Frontal cortex (tissue), 4 donors: ENCODE data around the gene KCNH1. TPM values are rescaled to one million over a fixed set of nuclear protein-coding genes. Genes with fewer than 3 reads are reported as not detected.
A peak's percentile ranks its signal among the peaks of the same experiment; 100 is the strongest.

Source experiments
- DNase-seq, 2 donors: peaks; one replicate each; pipeline ENCODE4 v3.0.0; 2012; ENCODE audit warnings: low spot score in 2 of 2
- FAIRE-seq: peaks from 2 replicates; lab custom pipeline; 2012; peaks lifted over from hg19 to GRCh38; lab: Jason Lieb, UNC
- total RNA-seq: library from RNA; depleted of rRNA; stranded (reverse); fragments of >200 nt; gene quantifications from one replicate; pipeline ENCODE4 v1.2.3, GENCODE V29; 2014
- donor health status: control.
- donor health status: control.
- donor health status: control.

Gene KCNH1, protein sequence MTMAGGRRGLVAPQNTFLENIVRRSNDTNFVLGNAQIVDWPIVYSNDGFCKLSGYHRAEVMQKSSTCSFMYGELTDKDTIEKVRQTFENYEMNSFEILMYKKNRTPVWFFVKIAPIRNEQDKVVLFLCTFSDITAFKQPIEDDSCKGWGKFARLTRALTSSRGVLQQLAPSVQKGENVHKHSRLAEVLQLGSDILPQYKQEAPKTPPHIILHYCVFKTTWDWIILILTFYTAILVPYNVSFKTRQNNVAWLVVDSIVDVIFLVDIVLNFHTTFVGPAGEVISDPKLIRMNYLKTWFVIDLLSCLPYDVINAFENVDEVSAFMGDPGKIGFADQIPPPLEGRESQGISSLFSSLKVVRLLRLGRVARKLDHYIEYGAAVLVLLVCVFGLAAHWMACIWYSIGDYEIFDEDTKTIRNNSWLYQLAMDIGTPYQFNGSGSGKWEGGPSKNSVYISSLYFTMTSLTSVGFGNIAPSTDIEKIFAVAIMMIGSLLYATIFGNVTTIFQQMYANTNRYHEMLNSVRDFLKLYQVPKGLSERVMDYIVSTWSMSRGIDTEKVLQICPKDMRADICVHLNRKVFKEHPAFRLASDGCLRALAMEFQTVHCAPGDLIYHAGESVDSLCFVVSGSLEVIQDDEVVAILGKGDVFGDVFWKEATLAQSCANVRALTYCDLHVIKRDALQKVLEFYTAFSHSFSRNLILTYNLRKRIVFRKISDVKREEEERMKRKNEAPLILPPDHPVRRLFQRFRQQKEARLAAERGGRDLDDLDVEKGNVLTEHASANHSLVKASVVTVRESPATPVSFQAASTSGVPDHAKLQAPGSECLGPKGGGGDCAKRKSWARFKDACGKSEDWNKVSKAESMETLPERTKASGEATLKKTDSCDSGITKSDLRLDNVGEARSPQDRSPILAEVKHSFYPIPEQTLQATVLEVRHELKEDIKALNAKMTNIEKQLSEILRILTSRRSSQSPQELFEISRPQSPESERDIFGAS
- total RNA-seq: 10.6 TPM

DNA sequence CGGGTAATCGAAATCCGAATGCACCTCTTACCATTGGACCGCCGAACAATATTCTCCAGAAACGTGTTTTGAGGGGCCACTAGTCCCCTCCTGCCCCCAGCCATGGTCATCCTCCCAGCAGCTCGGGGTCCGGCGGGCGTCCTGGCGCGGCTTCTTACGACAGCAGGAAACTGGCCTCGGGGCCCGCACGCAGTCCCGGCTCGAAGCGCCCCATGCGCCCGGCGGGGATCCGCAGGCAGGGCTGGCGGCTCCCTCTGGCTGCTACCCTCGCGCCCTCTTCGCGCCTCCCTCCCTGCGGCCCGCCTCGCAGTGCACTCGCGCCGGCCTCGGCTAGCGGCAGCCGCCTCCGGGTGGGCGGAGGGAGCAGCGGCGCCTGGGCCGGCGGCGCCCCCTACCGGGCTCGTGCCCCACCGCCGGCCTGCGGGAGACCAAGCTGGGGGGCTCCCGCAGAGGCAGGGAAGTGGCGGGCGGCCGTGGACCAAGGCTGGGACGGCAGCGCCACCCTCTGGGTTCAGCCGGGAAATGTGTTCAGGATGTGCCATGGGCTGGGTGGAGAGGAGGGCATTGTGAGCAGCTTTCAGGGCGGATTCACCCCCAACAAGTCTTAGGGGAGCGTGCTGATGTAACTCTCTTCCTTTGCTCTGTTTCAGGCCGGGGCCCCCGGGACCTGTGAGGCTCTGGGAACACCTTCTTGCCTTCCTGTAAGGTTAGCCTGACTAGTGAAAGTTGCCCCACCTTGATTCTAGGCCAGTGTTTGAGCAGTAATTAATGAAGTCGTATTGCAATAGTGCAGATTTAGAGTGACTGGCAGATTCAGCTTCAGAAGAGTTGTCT lies at the start of gene KCNH1:
TSS of gene KCNH1 (minus strand) at position 313 of the 834 bp plus-strand sequence. CDS start at position 110, 203 bp downstream.
- DNase-seq (peak; percentile 86 to 87), FAIRE-seq (no peak)

DNA sequence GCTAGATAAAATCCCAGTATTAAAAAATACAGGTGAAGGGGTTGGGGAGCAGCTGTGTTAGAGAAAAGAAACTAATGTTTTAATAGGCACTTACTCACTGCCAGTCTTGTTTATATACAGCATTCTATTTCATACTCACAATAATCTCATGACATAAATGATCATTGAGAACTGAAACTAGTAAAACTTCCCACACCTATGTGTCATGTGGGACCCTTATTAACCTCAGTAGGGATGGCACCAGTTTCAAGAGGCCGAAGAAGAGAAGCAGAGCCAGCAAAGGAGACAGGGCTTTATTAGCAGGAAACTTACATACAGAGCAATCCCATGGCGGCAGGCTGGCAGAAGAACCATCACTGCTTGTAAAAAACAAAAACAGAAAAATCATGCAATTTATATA lies 48.8 kb upstream of the KCNH1 start:
- no peak for DNase-seq
- FAIRE-seq: no peak

DNA sequence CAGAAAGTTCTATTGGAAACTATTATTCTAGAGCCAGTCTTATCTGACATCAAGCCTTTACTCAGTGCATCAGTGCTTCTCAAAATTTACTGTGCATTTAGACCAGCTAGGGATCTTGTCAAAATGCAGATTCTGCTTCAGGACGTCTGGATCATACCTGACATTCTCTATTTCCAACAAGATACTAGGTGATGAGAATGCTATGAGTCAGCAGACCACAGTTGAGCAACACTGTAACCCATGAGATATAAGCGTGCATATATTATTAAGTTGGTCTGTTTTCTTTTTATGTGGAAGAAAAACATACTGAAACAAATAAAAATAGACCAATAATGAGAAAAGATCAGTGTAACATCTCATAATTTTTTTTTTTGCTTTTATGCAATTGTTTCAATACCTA lies 40.4 kb upstream of the KCNH1 start:
- FAIRE-seq: no peak
- DNase-seq: no peak

DNA sequence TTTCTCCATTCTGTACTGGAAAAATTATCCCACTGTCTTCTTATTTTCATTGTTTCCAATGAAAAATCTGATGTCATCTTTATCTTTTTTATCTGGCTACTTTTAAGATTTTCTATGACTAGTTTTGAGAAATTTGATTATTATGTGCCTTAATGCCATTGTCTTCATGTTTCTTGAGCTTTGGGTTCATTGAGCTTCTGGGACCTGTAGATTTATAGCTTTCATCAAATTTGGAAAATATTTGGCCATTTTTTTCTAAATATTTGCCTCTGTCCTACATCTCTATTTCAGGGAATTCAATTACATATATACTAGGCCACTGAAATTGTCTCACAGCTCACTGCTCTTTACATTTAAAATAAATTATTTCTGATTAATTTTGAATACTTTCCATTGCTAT lies 38.7 kb upstream of the KCNH1 start:
- no peak for FAIRE-seq
- no peak for DNase-seq

DNA sequence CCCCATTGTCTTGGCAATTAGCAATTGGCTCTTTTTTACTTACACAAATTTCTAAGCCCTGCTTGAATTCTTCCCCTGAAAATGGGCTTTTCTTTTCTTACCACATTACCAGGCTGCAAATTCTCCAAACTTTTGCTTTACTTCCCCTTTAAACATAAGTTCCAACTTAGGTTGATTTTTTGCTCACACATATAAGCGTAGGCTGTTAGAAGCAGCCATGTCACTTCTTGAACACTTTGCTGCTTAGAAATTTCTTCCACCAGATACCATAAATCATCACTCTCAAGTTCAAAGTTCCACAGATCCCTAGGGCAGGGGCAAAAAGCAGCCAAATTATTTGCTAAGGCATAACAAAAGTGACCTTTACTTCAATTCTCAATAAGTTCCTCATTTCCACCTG lies 35.4 kb upstream of the KCNH1 start:
- FAIRE-seq (no peak), DNase-seq (no peak)

DNA sequence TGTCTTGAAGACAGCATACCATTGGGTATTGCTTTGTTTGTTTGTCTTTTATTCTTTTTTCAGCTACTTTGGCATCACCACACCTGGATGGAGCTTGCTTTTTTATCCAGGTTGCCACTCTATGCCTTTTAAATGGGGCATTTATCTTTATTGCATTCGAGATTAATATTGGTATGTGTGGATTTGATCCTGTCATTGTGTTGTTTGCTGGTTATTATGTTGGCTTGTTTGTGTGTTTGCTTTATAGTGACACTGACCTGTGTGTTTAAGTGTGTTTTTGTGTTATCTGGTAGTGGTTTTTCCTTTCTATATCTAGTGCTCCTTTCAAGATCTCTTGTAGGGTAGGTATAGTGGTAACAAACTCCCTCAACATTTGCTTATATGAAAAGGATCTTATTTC lies 24.9 kb upstream of the KCNH1 start:
- no peak for FAIRE-seq
- no peak for DNase-seq

DNA sequence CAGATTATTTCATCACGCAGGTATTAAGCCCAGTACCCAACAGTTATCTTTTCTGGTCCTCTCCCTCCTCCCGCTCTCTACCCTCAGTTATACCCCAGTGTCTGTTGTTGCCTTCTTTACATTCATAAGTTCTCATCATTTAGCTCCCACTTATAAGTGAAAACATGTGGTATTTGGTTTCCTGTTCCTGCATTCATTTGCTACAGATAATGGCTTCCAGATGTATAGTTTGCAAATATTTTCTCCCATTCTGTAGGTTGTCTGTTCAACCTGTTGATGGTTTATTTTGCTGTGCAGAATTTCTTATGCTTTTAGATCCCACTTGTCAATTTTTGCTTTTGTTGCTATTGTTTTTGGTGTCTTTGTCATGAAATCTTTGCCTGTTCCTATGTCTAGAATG lies 21.1 kb upstream of the KCNH1 start:
- no peak for DNase-seq
- FAIRE-seq: no peak

DNA sequence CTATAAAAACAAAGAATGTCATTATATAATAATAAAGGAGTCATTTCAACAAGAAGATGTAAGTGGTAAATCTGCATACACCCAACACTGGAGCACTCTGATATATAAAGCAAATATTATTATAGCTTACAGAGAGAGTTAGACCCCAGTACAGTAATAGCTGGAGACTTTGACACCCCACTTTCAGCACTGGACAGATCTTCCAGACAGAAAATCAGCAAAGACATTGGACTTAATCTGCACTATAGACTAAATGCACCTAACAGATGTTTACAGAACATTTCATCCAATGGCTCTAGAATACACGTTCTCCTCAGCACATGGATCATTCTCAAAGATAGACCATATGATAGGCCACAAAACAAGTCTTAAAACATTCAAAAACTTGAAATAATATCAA lies 20.0 kb upstream of the KCNH1 start:
- FAIRE-seq (no peak), DNase-seq (no peak)

DNA sequence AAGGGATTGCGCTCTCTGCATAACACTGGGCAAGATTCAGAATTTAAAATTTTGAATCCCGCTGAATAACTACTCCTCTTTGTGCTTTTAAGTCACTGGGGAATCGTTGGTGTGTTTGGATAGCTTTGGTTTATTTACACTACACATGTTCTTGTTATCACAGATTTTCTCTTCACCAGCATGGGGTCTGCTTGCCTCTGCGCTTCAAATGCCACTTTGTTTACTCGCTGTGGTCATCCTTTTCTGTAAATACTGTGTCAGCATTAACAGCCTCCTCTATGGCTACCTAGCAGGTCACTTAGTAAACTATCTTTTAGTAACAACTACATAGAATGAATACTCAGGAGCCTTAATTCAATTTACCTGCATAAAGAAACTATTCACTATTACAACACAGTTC lies 14.4 kb upstream of the KCNH1 start:
- no peak for FAIRE-seq
- DNase-seq: no peak

DNA sequence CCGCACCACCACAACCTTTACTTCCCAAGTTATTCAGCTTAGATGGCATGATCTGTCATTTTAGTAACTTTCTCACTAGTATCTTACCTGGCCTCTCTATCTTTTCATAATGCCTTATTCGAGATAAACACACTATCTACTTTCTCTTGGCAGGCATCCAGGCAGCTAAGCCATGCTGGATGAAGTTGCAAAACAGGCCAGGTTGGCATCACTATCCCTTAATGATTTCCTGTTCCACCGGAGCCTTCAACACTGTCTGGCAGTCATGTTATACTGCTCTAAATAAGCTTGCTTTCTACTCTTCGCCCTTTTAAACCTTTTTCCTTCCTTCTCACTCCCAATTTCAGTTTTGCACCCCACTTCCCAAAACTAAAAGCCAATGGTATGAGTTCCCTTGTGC lies 12.0 kb upstream of the KCNH1 start:
- DNase-seq (no peak), FAIRE-seq (no peak)

DNA sequence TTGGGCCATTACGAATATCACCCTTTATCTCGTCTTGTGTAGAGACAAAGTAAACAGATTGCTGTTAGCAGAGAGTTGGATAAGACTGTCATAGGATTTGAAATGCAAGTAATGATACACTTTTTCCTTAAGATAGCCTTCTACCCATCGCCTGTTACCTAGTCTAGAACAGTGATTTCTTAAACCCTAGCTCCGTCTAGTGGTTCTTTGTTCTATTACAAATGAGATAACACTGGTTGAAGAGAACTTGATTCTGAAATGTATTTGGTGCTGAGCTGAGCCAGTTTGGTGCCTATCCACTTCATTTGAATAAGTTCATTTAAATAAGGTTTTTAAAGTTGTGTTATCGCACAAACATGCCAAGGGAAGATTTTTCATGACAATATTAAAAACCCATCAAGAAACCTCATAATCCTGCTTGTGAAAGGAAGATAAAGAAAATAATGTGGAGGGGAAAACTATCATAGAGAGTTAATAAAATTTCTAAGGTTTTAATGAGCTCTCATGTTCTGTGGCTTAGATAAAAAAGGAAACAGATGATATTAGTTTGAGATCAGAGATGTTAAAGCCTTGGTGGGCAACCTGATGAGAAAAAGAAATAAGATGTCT lies 1.5 kb upstream of the KCNH1 start:
- FAIRE-seq (peak; percentile 82), DNase-seq (peak in 1 of 2 donors; percentile 50)

DNA sequence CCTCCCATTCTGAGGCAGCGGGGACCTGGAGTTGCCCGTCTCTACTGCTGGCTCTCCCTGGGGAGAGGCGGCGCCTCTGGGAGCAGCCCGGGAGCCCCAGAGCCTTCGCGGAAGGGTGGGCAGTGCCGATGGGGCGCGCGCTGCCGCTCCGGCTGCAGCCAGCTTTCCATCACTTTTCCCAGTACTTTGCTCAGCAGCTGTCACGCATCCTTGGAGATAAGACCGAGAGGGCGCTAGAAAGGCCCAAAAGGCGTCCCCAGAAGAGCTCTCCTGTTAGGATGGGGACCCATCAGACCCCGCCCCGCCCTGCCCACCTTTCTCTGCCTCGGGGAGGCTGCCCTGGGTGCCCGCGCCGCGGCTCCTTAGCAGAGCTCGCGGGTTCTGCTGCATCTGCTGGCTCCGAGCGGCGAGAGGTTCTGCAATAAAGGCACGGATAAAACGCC lies 534 bp downstream of the KCNH1 start:
- FAIRE-seq (no peak), DNase-seq (peak in 1 of 2 donors; percentile 37)

DNA sequence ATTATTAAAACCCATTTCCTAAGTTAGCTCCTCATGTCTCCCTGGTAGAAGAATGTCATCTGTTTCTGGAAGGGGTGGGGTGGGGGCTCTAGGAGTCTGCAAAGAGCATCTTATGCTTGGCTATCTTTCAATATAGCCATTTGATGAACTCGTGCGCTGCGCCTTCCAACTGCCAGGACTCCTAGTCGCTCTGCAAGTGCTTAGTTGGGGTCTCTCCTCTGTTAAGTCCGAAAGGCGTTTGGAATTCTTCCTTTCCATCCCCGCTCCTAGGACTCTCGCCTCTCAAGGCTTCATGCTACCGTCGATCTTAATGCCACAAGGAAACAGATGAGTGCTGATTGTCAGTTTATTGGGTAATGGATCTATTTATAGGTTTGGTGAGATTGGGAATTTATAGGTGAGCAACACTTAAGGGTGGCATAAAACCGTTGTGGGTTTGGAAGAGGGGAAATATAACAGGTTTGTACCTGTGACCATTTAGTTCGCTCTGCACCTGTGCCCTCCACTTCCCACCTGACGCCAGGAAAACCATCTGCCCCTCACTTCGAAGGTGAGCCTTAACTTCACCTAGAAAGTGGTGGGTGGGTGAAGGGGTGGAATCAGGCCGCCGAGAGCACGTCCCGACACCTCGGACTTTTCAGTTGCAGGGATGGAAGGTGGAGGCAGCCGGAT lies 1.1 kb downstream of the KCNH1 start:
- FAIRE-seq (no peak), DNase-seq (no peak)

DNA sequence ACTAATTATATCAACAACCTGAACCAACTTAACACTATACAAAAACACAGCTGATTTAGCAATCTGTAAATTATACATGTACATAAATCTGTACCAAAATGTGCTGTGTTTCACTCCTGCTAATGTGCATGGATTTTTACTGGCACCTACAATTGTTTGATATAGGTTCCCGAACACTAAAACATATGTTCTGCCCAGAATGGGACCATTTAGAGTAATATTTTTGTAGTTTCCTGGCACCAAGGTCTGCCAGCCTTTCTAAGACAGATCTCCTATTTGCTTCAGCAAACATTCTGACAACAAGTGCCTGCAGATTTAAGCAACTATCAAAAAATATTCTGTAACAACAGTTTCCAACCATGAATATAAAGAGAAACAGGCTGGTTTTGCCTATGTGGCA lies 4.2 kb downstream of the KCNH1 start:
- FAIRE-seq (no peak), DNase-seq (no peak)

DNA sequence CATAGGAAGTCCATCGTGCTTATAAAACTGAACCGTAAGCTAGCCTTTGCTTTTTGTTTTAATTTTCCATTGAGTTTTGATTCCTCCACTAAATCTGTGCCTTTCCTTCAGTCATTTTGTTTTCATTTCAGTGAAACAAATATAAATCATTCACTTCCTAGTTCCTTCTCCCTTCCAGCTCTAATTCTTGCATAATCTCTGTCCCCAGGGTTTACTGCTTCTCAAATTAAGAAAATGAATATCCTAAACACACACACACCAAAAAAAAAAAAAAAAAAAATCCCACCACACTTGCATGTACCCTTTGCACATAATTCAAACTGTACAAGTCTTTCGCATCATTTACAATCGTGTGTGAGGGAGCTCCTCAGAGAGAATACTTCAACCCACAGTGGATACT lies 6.8 kb downstream of the KCNH1 start:
- FAIRE-seq (no peak), DNase-seq (no peak)

DNA sequence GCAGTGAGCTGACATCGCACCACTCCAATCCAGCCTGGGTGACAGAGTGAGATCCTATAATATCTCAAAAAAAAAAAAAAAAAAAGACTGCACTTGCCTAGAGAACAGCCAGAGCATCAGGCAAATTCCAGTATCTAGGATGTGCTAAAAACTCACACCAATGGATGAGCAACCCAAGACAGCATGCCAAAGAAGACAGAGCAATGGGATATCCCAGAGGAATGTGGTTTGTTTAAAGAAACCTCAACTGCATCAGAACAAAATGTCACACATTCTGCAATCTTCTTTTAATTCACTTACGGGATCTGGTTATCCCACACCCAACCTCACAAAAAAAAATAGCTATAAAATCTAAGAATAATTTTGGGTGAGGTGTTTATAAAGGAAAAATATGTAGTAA lies 7.3 kb downstream of the KCNH1 start:
- FAIRE-seq (no peak), DNase-seq (no peak)

DNA sequence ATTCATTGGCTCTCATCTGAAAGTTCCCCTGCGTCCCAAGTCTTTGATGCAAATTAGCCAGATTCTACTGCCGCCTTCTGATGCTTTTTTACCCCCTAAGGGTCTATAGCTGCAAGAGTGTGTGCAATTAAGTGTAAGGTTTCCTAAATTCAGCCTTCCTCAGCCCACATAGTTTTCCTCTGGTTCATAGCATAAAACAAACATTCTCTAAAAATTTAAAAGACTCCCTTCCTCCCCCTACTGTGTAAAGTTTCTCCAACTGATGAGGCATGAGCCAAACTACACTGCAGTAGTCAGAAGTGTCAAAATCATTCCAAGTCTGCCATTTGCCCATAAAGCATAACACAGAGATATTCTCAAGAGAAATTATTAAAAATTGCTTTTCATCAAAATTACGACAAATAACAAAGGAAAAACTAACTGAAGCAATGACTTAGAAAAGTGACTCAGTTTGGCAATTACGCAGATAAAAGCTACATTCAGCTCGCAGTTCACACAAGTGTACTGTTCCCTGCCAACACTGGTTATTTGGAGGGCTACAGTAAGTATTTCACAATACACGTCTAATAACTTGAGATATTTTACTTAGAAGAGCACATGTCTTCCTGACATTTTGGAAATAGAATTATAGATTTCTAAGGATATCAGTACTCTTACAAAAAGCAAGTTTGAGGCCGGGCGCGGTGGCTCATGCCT lies 15.4 kb downstream of the KCNH1 start:
- DNase-seq (no peak), FAIRE-seq (no peak)

DNA sequence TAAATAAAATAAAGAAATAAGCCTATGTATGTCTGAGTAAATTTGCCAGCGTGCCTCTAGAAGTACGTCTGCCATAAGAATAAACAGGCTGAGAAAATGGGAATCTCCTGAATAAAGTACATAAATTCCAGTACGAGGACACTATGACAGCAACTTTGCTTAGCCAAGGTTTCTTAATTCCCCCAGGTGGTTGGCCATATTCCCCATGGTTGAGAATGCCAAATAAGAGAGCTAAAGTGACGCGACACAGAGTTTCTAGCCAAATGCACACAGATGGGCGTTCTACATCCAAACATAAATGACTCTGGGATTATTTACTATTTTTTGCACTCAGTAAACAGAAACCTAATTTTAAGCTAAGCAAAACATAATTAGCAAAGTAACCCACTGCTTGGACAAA lies 19.5 kb downstream of the KCNH1 start:
- DNase-seq (no peak), FAIRE-seq (no peak)
